ENCODE data around the gene NXF1. TPM values are rescaled to one million over a fixed set of nuclear protein-coding genes. Genes with fewer than 3 reads are reported as not detected.

The NXF1 gene
- total RNA-seq = 10 to 100 TPM; 33.9 to 35.9 TPM

DNA sequence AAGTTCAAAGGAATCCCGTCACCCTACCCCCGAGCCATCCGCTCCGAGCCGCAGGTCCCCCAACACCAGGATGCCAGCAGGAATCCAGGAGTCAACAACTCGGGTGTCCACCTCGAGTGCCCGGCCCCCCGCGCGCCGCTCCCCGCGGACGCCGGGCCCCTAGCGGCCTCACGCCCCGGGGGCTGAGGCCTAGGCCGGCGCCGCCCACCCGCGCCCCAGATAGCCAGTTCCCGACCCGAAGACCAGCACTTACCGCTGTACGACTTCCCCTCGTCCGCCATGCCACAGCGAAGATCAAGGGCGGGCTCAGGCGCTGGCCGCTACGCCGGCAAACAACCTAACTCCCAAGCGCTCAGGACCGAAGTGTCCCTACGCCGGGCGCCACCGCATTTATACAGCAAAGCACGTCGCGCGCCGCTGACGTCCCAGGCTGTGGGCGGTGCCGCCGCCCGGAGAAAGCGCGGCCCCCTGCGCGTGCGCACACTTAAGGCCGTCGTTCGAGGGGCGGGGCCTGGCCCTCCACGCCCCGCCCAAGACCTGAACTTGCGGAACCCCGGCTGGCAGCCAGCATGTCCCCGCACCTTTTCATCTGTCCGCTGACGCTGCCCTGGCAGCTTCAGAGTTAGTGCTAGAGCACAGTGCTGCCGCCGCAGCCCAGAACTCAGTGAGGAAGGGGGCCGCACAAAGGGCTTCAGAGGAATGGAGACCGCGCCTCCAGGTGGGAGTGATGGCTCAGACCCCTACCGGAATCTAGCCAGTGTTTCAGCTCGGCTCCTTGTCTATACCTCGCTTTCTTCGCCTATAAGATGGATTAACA is at the start of gene NXF1:
Gene NXF1 (minus strand): TSS at position 365 of the 817 bp plus-strand sequence. CDS start 84 bp downstream, at position 281.
- no peaks in the 10 kb centered on the region for H3K9me3 ChIP-seq
- peak within 1 kb of the TSS; percentile 91 to 93 for H3K27ac ChIP-seq
- H3K36me3 ChIP-seq = peaks cover 31% of the 10 kb centered on the region
- peaks cover 0 to 33% of the 10 kb centered on the region in 2 donors for H3K4me1 ChIP-seq
- DNase-seq (ENCODE audit: low spot score) = peak; percentile 96
- H3K4me3 ChIP-seq = peak within 1 kb of the TSS; percentile 72 to 87
- no peaks in the 10 kb centered on the region for H3K27me3 ChIP-seq
- peak in 1 of 2 donors; percentile 41 for TF ChIP-seq CTCF (IDR thresholded peaks at IDR 0.05)

DNA sequence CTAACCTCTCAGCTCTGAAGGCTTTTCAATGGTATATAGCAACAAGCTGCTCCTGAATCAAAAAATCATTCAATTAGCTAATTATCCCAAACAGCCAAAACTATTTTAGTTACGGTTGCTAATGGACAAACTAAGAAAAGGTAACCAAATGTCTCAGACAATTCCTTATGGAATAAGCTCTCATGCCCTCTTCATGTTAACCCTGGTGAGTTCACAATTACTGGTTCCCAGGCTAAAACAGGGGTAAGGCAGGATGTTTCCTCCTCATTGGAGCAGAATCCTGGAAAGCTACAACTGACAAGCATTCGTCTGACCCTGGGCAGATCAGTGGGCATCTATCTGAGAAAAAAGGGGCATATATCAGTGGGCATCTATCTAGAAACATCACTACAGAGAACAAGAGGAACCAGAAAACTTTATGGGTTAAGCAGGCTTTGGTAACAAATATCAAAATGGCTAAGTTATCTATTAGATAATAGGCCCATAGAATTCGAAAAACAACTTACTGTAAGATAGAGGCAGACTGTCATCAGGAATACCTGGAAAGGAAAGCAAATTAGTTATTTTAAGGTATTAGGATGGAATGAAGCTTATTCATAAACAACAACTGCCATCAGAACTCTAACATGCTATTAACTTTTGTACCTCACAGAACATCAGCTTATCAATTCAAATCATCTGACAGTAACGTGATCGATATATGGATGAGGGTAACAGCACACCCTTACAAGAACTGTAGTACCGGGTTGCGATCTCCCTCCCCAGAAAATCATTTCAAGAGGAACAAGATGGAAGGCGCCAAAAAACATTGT is 49.0 kb upstream of the NXF1 start:
- H3K4me1 ChIP-seq = peaks cover 0 to 32% of the 10 kb centered on the region in 2 donors
- peak overlapping the region in 1 of 2 donors; percentile 70 for H3K27ac ChIP-seq
- peak overlapping the region; percentile 51 to 78 for H3K4me3 ChIP-seq
- no peaks in the 10 kb centered on the region for H3K27me3 ChIP-seq
- no peak for DNase-seq (ENCODE audit: low spot score)
- H3K9me3 ChIP-seq = no peaks in the 10 kb centered on the region
- no peak for TF ChIP-seq CTCF (IDR thresholded peaks at IDR 0.05)
- H3K36me3 ChIP-seq = peaks cover 29% of the 10 kb centered on the region

GRCh38 chr11:62853279-62853965 is 48.2 kb upstream of the NXF1 start:
- H3K4me3 ChIP-seq = no peak overlapping the region

DNA sequence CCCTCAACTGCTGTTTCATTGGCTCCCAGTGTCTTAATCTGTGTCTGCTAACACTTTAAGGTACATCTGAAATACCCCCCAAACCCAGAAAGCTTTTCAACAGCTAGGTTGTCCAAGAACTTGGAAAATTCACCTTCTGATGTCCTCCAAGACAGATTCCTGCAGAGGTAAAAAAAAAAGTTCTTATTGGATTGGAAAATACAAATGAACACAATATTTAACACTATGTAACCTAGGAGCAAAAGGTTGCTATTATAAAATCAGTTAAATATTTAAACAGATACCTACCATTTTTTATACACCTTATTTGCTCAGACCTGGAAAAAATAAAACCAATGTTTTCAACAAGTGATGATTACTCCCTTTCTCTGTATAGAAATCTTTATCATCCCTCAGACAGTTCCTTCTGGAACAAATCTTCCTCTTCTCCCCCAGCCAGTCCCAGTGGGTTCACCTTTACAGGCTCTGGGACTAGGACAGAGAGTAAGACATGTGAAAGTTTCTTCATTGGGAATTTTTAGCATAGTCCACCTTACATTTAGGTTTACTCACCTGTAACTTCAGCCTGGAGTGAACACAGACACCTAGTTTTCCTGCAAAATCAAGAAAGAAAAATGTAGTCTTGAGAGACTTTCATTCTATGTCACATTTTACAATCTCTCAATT is 47.4 kb upstream of the NXF1 start:
- Histone ChIP-seq H3K27ac (no peak overlapping the region), H3K36me3 (peaks cover 29% of the 10 kb centered on the region), H3K27me3 (no peaks in the 10 kb centered on the region), H3K4me1 (peaks cover 0 to 32% of the 10 kb centered on the region in 2 donors), H3K9me3 (no peaks in the 10 kb centered on the region), H3K4me3 (no peak overlapping the region)
- no peak for TF ChIP-seq CTCF (IDR thresholded peaks at IDR 0.05)
- DNase-seq (ENCODE audit: low spot score) = no peak

More at GRCh38 chr11:62853279-62853965, 48.2 kb upstream of the NXF1 start:
- Histone ChIP-seq H3K27ac (no peak overlapping the region), H3K27me3 (no peaks in the 10 kb centered on the region), H3K36me3 (peaks cover 29% of the 10 kb centered on the region), H3K9me3 (no peaks in the 10 kb centered on the region), H3K4me1 (peaks cover 0 to 32% of the 10 kb centered on the region in 2 donors)
- no peak for TF ChIP-seq CTCF (IDR thresholded peaks at IDR 0.05)
- DNase-seq (ENCODE audit: low spot score) = no peak
